Measurements from ENCODE around the gene SRSF6.

Gene SRSF6

DNA sequence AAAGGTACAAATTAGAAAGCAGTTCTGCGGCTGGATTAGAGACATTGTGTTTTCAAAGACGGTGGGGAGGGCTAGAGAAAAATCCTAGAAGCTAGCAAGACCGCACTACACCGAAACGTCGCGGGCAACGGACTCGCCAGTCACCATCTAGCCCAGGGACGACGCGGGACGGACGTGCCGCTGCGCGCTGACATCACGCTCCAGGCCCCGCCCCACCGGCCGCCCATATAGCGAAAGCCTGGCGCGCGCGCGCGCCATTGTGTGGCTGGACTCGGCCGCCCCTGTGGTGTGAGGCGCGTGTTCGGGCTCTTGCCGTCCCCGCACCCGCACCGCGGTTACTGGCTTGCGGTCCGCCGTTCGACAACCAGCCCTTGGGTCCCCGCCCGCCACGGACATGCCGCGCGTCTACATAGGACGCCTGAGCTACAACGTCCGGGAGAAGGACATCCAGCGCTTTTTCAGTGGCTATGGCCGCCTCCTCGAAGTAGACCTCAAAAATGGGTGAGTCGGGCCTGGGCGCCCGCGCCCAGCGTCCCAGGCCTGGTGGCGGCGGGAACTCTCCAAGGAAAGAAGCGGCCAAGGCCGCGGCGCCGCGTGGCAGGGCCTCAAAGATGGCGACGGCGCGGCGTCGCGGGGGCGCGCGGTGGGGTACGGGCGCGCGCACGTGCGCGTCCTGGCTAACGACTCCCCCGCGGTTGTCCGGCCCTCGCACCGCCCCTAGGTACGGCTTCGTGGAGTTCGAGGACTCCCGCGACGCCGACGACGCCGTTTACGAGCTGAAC, at the start of gene SRSF6:
SRSF6 (plus strand) TSS at position 257 of the 782 bp plus-strand sequence; CDS start at position 395, 138 bp downstream.
- ChIA-PET POLR2A (ENCODE audit: low non-redundant PET) (interaction anchor here (0.5 to 1.1 kb wide), 11 partner anchors 8 to 1839 kb away, joined by 3 to 14 read pairs (median 4); partner anchors contain the start of genes CHD6, IFT52 and L3MBTL1), CTCF (interaction anchor here (0.6 to 1.4 kb wide), 2 partner anchors 8 to 9 kb away, joined by 4 read pairs; no protein-coding TSS in a partner anchor)
- peak; percentile 97 for DNase-seq (ENCODE audit: low spot score)
- TF ChIP-seq, protein P1, sequence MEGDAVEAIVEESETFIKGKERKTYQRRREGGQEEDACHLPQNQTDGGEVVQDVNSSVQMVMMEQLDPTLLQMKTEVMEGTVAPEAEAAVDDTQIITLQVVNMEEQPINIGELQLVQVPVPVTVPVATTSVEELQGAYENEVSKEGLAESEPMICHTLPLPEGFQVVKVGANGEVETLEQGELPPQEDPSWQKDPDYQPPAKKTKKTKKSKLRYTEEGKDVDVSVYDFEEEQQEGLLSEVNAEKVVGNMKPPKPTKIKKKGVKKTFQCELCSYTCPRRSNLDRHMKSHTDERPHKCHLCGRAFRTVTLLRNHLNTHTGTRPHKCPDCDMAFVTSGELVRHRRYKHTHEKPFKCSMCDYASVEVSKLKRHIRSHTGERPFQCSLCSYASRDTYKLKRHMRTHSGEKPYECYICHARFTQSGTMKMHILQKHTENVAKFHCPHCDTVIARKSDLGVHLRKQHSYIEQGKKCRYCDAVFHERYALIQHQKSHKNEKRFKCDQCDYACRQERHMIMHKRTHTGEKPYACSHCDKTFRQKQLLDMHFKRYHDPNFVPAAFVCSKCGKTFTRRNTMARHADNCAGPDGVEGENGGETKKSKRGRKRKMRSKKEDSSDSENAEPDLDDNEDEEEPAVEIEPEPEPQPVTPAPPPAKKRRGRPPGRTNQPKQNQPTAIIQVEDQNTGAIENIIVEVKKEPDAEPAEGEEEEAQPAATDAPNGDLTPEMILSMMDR (conservative IDR thresholded peaks at IDR 0.05; ENCODE audit: low read depth), result no peak
- H3K27ac ChIP-seq, result peak within 1 kb of the TSS; percentile 93

DNA sequence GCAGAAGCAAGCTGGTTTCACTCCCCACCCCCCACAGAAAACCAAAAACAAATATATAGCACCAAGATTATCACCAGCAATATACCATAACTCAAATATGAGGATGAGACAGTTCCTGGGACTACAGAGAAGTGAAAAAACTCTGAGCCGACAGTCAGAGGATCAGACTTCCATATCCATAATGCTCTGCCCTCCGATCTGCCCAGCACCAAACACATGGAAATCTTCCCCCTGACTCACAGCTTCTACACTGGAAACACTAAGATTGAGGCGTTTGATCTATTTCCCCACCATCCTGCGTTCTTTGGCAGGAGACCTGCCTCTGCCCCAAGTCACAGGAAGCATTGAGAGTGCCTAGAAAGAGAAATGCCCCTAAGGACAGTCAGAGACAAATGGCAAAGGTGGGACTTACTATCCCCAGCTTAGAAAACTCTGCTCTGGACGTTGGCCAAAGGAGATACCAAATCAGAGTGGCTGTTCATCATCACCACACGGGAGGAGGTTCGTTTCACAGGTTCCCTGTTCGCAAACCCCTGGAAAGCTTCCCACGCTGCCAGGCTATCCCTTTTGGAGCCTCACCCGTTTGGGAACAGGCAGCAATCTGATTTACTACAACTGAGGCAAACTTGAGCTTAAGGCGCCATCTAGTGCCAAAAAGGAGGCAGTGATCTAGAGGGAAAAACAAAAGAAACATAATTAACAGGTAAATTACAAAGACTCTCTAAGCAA, 48.7 kb upstream of the SRSF6 start:
- TF ChIP-seq, protein P1 (conservative IDR thresholded peaks at IDR 0.05; ENCODE audit: low read depth), result peak; percentile 69
- CTCF ChIA-PET, result interaction anchor here (0.5 to 1.7 kb wide), 26 partner anchors 9 to 1679 kb away, joined by 3 to 8 read pairs (median 3); no protein-coding TSS in a partner anchor
- POLR2A ChIA-PET (ENCODE audit: low non-redundant PET), result no interaction called here
- DNase-seq (ENCODE audit: low spot score), result peak; percentile 51
- H3K27ac ChIP-seq, result no peak overlapping the region

DNA sequence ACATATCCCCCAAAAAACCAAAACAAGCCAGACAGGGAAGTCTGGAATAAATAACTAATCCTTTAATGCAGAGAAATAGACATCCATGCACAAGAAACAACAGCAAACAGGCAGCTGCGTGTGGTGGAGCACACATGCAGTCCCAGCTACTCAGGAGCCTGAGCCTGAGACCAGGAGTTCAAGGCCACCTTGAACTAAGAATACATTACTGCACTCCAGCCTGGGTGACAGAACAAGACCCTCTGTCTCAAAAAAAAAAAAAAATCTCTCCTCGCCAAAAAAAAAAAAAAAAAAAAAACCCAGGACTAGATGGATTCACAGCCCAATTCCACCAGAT, 48.2 kb upstream of the SRSF6 start:
- no peak for DNase-seq (ENCODE audit: low spot score)
- TF ChIP-seq, protein P1 (conservative IDR thresholded peaks at IDR 0.05; ENCODE audit: low read depth), result no peak; the same call in 1 of the 2 replicates
- ChIA-PET POLR2A (ENCODE audit: low non-redundant PET) (no interaction called here), CTCF (interaction anchor here (0.5 to 1.7 kb wide), 24 partner anchors 10 to 1926 kb away, joined by 3 to 8 read pairs (median 3); no protein-coding TSS in a partner anchor)
- no peak overlapping the region for H3K27ac ChIP-seq

DNA sequence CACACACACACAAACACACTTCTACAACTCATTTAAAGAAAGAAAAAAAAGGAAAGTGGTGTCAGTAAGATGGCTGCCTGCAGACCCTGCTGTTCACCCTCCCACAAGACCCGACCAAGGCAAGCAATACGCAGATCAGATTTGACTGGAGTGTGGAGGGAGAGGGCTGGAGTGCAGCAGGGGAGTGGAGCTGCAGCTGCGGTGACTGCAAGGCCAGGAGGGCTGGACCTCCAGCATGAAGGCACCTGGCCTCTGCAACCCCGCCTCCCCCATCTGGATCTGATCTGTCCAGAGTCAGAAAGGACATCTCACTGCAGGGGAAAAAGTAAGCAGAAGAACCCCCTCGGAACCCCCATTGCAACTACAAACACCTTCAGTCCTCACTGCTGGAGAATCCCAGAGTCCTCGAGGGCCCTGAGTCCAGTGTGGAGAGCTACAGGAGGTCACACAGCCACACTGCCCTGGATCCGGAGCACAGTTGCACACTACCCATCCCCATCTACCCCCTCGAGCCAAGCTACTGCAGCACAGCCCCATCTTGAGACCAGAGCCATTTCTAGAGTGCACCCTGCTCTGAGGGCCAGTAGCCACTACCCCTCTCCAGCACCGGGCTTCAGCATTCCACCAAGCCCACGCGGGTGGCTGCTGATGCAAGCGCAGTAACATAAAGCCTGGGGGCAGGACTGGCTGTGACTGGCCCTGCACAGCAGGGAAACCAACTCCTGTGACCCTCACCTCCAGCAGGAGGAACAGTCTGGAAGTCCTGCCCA, 41.9 kb upstream of the SRSF6 start:
- DNase-seq (ENCODE audit: low spot score), result no peak
- POLR2A ChIA-PET (ENCODE audit: low non-redundant PET), result no interaction called here
- no peak overlapping the region for H3K27ac ChIP-seq
- CTCF ChIA-PET, result interaction anchor here (0.7 kb wide), 1 partner anchor 228 kb away, joined by 3 read pairs; no protein-coding TSS in a partner anchor
- TF ChIP-seq, protein P1 (conservative IDR thresholded peaks at IDR 0.05; ENCODE audit: low read depth), result no peak

DNA sequence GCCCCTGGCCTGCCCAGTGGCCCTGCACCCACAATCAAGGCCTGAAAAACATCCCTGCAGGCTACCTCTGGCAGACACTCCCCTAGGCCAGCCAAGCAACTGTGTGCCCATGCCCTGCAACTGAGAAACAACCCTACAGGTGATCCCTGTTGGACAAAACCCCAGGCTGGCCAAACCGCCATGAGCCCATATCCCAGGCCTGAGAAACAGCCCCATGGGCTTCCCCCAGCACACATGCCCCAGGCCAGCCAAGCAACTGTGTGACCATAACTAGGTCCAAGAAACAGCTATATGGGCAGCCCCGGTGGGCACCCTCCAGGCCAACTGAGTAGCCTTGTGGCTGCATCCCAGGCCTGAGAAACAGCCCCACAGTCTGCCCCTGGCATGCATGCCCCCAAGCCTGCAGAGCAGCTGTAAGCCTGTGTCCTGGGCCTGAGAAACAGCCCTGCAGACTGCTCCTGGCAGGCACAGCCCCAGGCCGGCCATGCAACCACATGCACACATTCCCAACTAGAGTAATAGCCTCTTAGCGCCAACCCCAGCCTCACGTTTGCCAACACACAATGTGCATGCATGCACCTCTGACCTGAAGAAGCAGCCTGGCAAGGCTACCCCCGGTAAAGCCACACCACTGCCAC, 41.0 kb upstream of the SRSF6 start:
- H3K27ac ChIP-seq, result no peak overlapping the region
- no peak for DNase-seq (ENCODE audit: low spot score)
- ChIA-PET CTCF (no interaction called here), POLR2A (ENCODE audit: low non-redundant PET) (no interaction called here)
- TF ChIP-seq, protein P1 (conservative IDR thresholded peaks at IDR 0.05; ENCODE audit: low read depth), result no peak
